Stimulated activated CD8-positive, alpha-beta memory T cell treated with anti-CD3 and anti-CD28 coated beads, Interleukin-15, amount 100 ng/mL, for 24 hours (primary cell): ENCODE results near the gene HECTD4.
"Not testable (repeated sequence)": the region's sequence is repeated elsewhere in the genome, so short reads cannot be mapped to it uniquely, and the experiment has no call there.

Experiments
- DNase-seq: peaks from one replicate; pipeline ENCODE4 v3.0.0-alpha.2; 2020; ENCODE audit warnings: low read depth

Gene HECTD4

GRCh38 chr12:112406519-112407488 lies 24.6 kb upstream of the HECTD4 start:
- DNase-seq = no peak

GRCh38 chr12:112401903-112402498 lies 19.8 kb upstream of the HECTD4 start:
- DNase-seq = no peak

- no peak for DNase-seq
Observed at GRCh38 chr12:112401054-112401453, 18.8 kb upstream of the HECTD4 start.

GRCh38 chr12:112393328-112393727 lies 11.1 kb upstream of the HECTD4 start:
- no peak for DNase-seq

- DNase-seq = not testable (repeated sequence)
Observed at GRCh38 chr12:112389922-112390654, 7.9 kb upstream of the HECTD4 start.

- DNase-seq = no peak
Observed at GRCh38 chr12:112389228-112389627, 7.0 kb upstream of the HECTD4 start.

- no peak for DNase-seq
Observed at GRCh38 chr12:112386726-112387125, 4.5 kb upstream of the HECTD4 start.

GRCh38 chr12:112382866-112383265 lies 635 bp upstream of the HECTD4 start:
- DNase-seq = no peak

- DNase-seq = no peak
Observed at GRCh38 chr12:112381406-112381882, 787 bp downstream of the HECTD4 start.

- DNase-seq = no peak
Observed at GRCh38 chr12:112380663-112381405, 1.4 kb downstream of the HECTD4 start.

- DNase-seq = no peak
Observed at GRCh38 chr12:112375105-112375504, 7.1 kb downstream of the HECTD4 start.

GRCh38 chr12:112374166-112374740 lies 8.0 kb downstream of the HECTD4 start:
- no peak for DNase-seq

- no peak for DNase-seq
Observed at GRCh38 chr12:112370868-112371510, 11.2 kb downstream of the HECTD4 start.

GRCh38 chr12:112370199-112370598 lies 12.0 kb downstream of the HECTD4 start:
- DNase-seq = no peak

GRCh38 chr12:112368856-112369255 lies 13.4 kb downstream of the HECTD4 start:
- DNase-seq = no peak

- no peak for DNase-seq
Observed at GRCh38 chr12:112367965-112368364, 14.3 kb downstream of the HECTD4 start.

- DNase-seq = no peak
Observed at GRCh38 chr12:112362310-112362709, 19.9 kb downstream of the HECTD4 start.

- DNase-seq = no peak
Observed at GRCh38 chr12:112361271-112361670, 21.0 kb downstream of the HECTD4 start.

- DNase-seq = no peak
Observed at GRCh38 chr12:112359290-112359689, 22.9 kb downstream of the HECTD4 start.

GRCh38 chr12:112357214-112357613 lies 25.0 kb downstream of the HECTD4 start:
- DNase-seq = no peak

GRCh38 chr12:112354399-112354798 lies 27.8 kb downstream of the HECTD4 start:
- DNase-seq = no peak
